ENCODE data around the gene ZNF8.
"Not testable (repeated sequence)": the region's sequence is repeated elsewhere in the genome, so short reads cannot be mapped to it uniquely, and the experiment has no call there.

Gene ZNF8

GRCh38 chr19:58307736-58308135 lies 29.0 kb downstream of the ZNF8 start:
- no peak overlapping the region for H3K4me3 ChIP-seq (ENCODE audit: low read length)
- TF ChIP-seq CTCF (conservative IDR thresholded peaks at IDR 0.05; ENCODE audit: low read depth, low read length) = no peak
- no peak for DNase-seq (ENCODE audit: low read depth)

GRCh38 chr19:58310685-58311084 lies 31.9 kb downstream of the ZNF8 start:
- not testable (repeated sequence) for H3K4me3 ChIP-seq (ENCODE audit: low read length); DNase-seq (ENCODE audit: low read depth)
- TF ChIP-seq CTCF (conservative IDR thresholded peaks at IDR 0.05; ENCODE audit: low read depth, low read length) = peak; percentile 26

GRCh38 chr19:58311345-58311865 lies 32.6 kb downstream of the ZNF8 start:
- no peak overlapping the region for H3K4me3 ChIP-seq (ENCODE audit: low read length)
- DNase-seq (ENCODE audit: low read depth) = no peak
- no peak for TF ChIP-seq CTCF (conservative IDR thresholded peaks at IDR 0.05; ENCODE audit: low read depth, low read length)

- TF ChIP-seq CTCF (conservative IDR thresholded peaks at IDR 0.05; ENCODE audit: low read depth, low read length) = no peak
- no peak overlapping the region for H3K4me3 ChIP-seq (ENCODE audit: low read length)
- no peak for DNase-seq (ENCODE audit: low read depth)
These were observed 36.8 kb downstream of the ZNF8 start for GRCh38 chr19:58315580-58315979.

GRCh38 chr19:58317476-58318072 lies 38.8 kb downstream of the ZNF8 start:
- no peak overlapping the region for H3K4me3 ChIP-seq (ENCODE audit: low read length)
- TF ChIP-seq CTCF (conservative IDR thresholded peaks at IDR 0.05; ENCODE audit: low read depth, low read length) = no peak
- no peak for DNase-seq (ENCODE audit: low read depth)

GRCh38 chr19:58318297-58318696 lies 39.5 kb downstream of the ZNF8 start:
- no peak overlapping the region for H3K4me3 ChIP-seq (ENCODE audit: low read length)
- TF ChIP-seq CTCF (conservative IDR thresholded peaks at IDR 0.05; ENCODE audit: low read depth, low read length) = no peak
- DNase-seq (ENCODE audit: low read depth) = no peak

GRCh38 chr19:58319241-58319640 lies 40.5 kb downstream of the ZNF8 start:
- H3K4me3 ChIP-seq (ENCODE audit: low read length) = no peak overlapping the region
- no peak for DNase-seq (ENCODE audit: low read depth)
- TF ChIP-seq CTCF (conservative IDR thresholded peaks at IDR 0.05; ENCODE audit: low read depth, low read length) = no peak
